Keratinocyte (primary cell): ENCODE data around the gene NPAS3. TPM values are rescaled to one million over a fixed set of nuclear protein-coding genes. Genes with fewer than 3 reads are reported as not detected.

Experiments
- DNase-seq: peaks from one replicate; pipeline ENCODE4 v3.0.0-alpha.2; 2011; ENCODE audit warnings: low read depth, missing footprints, low spot score
- FAIRE-seq: peaks from 2 replicates; lab custom pipeline; 2011; peaks lifted over from hg19 to GRCh38; lab: Jason Lieb, UNC
- H2AFZ ChIP-seq: 2 replicates; pipeline ENCODE4 v1.6.0; 2012; ENCODE audit warnings: low read length, control low read depth, inconsistent platforms; ENCODE audit not compliant: control insufficient read depth
- H3K27ac ChIP-seq: 2 replicates; pipeline ENCODE4 v1.5.1; 2011; ENCODE audit warnings: low read length; ENCODE audit not compliant: control insufficient read depth, insufficient read depth
- H3K27me3 ChIP-seq: 3 replicates; pipeline ENCODE4 v1.6.0; 2011; ENCODE audit warnings: low read length; ENCODE audit not compliant: control insufficient read depth, insufficient read depth; ENCODE audit errors: extremely low read depth
- H3K36me3 ChIP-seq, 2 experiments: 2 replicates in 1 of 2; 3 replicates in 1 of 2; pipeline ENCODE4 v1.5.1; 2011; ENCODE audit warnings: low read length in 2 of 2, mild to moderate bottlenecking in 1 of 2; ENCODE audit not compliant: control insufficient read depth in 2 of 2, insufficient read depth in 2 of 2; ENCODE audit errors: extremely low read depth in 1 of 2
- H3K4me1 ChIP-seq: 3 replicates; pipeline ENCODE4 v1.5.1; 2011; ENCODE audit warnings: low read length; ENCODE audit not compliant: control insufficient read depth, insufficient read depth; ENCODE audit errors: extremely low read depth
- H3K4me2 ChIP-seq: 3 replicates; pipeline ENCODE4 v1.6.0; 2011; ENCODE audit warnings: low read depth, low read length; ENCODE audit not compliant: control insufficient read depth, insufficient read depth; ENCODE audit errors: extremely low read depth
- H3K4me3 ChIP-seq, 3 experiments: fragments of 200-600 bp in 1 of 3; sonication (generic) in 1 of 3; 2 replicates in 2 of 3; 3 replicates in 1 of 3; pipeline ENCODE4 v1.5.1; 2011 to 2016; ENCODE audit warnings: low read length in 3 of 3, mild to moderate bottlenecking in 3 of 3, control low read depth in 2 of 3, inconsistent platforms in 1 of 3, low read depth in 1 of 3, mixed read lengths in 1 of 3, mixed run types in 1 of 3, moderate library complexity in 1 of 3; ENCODE audit not compliant: control insufficient read depth in 2 of 3, insufficient read depth in 2 of 3; ENCODE audit errors: extremely low read depth in 1 of 3
- H3K79me2 ChIP-seq: 2 replicates; pipeline ENCODE4 v1.6.0; 2012; ENCODE audit warnings: low read length; ENCODE audit not compliant: control insufficient read depth, insufficient read depth
- H3K9ac ChIP-seq: 3 replicates; pipeline ENCODE4 v1.6.0; 2011; ENCODE audit warnings: low read length; ENCODE audit not compliant: control insufficient read depth, insufficient read depth; ENCODE audit errors: extremely low read depth
- H3K9me1 ChIP-seq: 3 replicates; pipeline ENCODE4 v1.6.0; 2011; ENCODE audit warnings: low read length; ENCODE audit not compliant: control insufficient read depth, insufficient read depth; ENCODE audit errors: extremely low read depth
- H3K9me3 ChIP-seq: 2 replicates; pipeline ENCODE4 v1.5.1; 2012; ENCODE audit warnings: low read depth, low read length; ENCODE audit not compliant: control insufficient read depth
- H4K20me1 ChIP-seq: 3 replicates; pipeline ENCODE4 v1.6.0; 2011; ENCODE audit warnings: low read length; ENCODE audit not compliant: control insufficient read depth, insufficient read depth; ENCODE audit errors: extremely low read depth
- EZH2 ChIP-seq: IDR thresholded peaks from one replicate; pipeline ENCODE4 v1.6.1; 2012; ENCODE audit warnings: inconsistent platforms, mild to moderate bottlenecking, low read length, moderate library complexity
- dilution Hi-C: fragments of 300-500 bp; cut with MboI; formaldehyde crosslinking; loops from one replicate; pipeline ENCODE4 v1.7.0; 2020; ENCODE audit warnings: low sequenced_read_pairs; ENCODE audit not compliant: extremely low pct_ligation_motif_present
- polyA plus RNA-seq, 5 experiments: library from polyadenylated mRNA; depleted of rRNA in 3 of 5; stranded (reverse) in 3 of 5; stranded (forward) in 1 of 5; unstranded in 1 of 5; fragments of >200 nt; gene quantifications; 1 replicate in 1 of 5; 2 replicates in 3 of 5; 3 replicates in 1 of 5; pipeline versions ENCODE4 v1.2.1 to v1.2.3, GENCODE V29; 2011 to 2012; ENCODE audit warnings: missing spikeins in 2 of 5, low read depth in 1 of 5, low replicate concordance in 1 of 5
- TF ChIP-seq, protein P1 (sequence below), 3 experiments: IDR thresholded peaks in 1 of 3; conservative IDR thresholded peaks in 1 of 3; optimal IDR thresholded peaks in 1 of 3; 2 replicates in 2 of 3; 3 replicates in 1 of 3; pipeline versions ENCODE3 to v1.5.1; 2011; ENCODE audit warnings: low read length in 3 of 3, mild to moderate bottlenecking in 3 of 3, moderate library complexity in 2 of 3, control low read depth in 1 of 3, inconsistent platforms in 1 of 3; ENCODE audit not compliant: insufficient read depth in 2 of 3; ENCODE audit errors: extremely low read depth in 1 of 3

The NPAS3 gene
- polyA plus RNA-seq, 1 donor (not counting 4 experiments of a cell fraction or from before 2014, with no cell fraction given), result 0.07 TPM

DNA sequence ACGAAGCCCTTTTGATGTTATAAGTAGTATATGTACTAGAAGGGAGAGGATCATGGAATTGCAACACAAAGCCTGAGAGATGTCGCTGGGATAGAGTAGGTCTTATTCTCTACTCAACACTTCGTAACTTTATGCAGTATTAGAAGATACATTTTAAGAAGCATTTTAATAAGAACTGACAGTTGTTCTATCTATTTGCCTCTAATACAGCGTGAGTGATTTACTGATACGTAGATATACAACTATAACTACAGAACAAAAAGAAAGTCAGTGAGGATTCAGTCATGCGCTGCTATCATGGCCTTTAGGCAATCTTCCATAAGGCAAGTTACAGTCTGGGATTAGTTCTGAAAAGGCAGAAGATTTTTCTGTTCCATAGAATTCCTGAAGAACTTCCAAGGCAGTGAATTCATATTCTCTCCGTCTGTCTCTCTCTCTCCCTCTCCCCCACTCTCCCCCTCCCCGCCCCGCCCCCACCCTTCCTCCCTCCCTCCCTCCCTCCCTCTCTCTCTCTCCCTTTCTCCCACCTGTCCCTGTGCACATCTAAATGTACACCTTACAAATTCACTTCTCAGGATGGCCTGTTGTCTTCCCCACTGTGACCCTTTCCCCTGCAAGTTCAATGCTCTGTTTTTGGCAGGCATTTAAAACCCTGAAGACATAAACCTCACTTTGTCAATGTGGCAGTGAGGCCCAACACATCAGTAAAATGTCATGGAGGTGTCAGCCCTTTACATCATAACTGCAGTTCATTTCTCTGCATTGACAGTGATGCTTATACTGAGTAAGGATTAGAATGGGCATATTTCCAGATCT is 541.6 kb downstream of the NPAS3 start:
- H3K4me3 ChIP-seq, result no peak overlapping the region
- H3K36me3 ChIP-seq, result no peaks in the 10 kb centered on the region
- H3K9me3 ChIP-seq, result no peaks in the 10 kb centered on the region
- no peak overlapping the region for H2AFZ ChIP-seq
- H4K20me1 ChIP-seq, result no peaks in the 10 kb centered on the region
- H3K27ac ChIP-seq, result no peak overlapping the region
- H3K9me1 ChIP-seq, result no peaks in the 10 kb centered on the region
- no peak overlapping the region for H3K9ac ChIP-seq
- no peaks in the 10 kb centered on the region for H3K79me2 ChIP-seq
- FAIRE-seq, result no peak
- no peak overlapping the region for H3K4me2 ChIP-seq
- no peaks in the 10 kb centered on the region for H3K4me1 ChIP-seq
- dilution Hi-C loops, result no loop called here
- TF ChIP-seq EZH2, result no peak
- TF ChIP-seq, protein P1, sequence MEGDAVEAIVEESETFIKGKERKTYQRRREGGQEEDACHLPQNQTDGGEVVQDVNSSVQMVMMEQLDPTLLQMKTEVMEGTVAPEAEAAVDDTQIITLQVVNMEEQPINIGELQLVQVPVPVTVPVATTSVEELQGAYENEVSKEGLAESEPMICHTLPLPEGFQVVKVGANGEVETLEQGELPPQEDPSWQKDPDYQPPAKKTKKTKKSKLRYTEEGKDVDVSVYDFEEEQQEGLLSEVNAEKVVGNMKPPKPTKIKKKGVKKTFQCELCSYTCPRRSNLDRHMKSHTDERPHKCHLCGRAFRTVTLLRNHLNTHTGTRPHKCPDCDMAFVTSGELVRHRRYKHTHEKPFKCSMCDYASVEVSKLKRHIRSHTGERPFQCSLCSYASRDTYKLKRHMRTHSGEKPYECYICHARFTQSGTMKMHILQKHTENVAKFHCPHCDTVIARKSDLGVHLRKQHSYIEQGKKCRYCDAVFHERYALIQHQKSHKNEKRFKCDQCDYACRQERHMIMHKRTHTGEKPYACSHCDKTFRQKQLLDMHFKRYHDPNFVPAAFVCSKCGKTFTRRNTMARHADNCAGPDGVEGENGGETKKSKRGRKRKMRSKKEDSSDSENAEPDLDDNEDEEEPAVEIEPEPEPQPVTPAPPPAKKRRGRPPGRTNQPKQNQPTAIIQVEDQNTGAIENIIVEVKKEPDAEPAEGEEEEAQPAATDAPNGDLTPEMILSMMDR (optimal IDR thresholded peaks at IDR 0.05 in 1 of 3, IDR thresholded peaks at IDR 0.05 in 1 of 3, conservative IDR thresholded peaks at IDR 0.05 in 1 of 3; ENCODE audit: extremely low read depth in 1 of 3, insufficient read depth in 2 of 3, low read length in 3 of 3), result no peak
- no peak for DNase-seq
- H3K27me3 ChIP-seq, result no peaks in the 10 kb centered on the region

DNA sequence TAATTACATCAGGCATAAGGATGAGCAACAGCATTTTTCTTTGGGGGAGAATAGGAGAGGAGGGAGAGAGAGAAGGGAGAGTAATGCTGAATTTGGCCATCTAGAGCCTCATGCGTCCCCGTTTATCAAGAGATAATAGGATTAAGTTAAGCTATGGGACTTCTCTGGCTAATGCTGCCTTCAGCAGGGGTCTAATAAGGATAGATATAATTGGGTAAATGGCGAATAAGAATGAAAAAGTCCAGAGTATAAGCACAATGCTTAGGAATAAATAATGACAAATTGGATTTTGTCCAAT is 542.2 kb downstream of the NPAS3 start:
- FAIRE-seq, result no peak
- Histone ChIP-seq H3K79me2 (no peaks in the 10 kb centered on the region), H3K4me2 (no peak overlapping the region), H3K4me3 (no peak overlapping the region), H3K27ac (no peak overlapping the region), H2AFZ (no peak overlapping the region), H3K9me1 (no peaks in the 10 kb centered on the region), H3K36me3 (no peaks in the 10 kb centered on the region), H3K4me1 (no peaks in the 10 kb centered on the region), H4K20me1 (no peaks in the 10 kb centered on the region), H3K9ac (no peak overlapping the region), H3K9me3 (no peaks in the 10 kb centered on the region), H3K27me3 (no peaks in the 10 kb centered on the region)
- TF ChIP-seq, protein P1 (optimal IDR thresholded peaks at IDR 0.05 in 1 of 3, IDR thresholded peaks at IDR 0.05 in 1 of 3, conservative IDR thresholded peaks at IDR 0.05 in 1 of 3; ENCODE audit: extremely low read depth in 1 of 3, insufficient read depth in 2 of 3, low read length in 3 of 3), result no peak
- no peak for TF ChIP-seq EZH2
- dilution Hi-C loops, result no loop called here
- no peak for DNase-seq
